MM.1S (cell line): Measurements from ENCODE around the gene NTPCR.

Source experiments
- DNase-seq: peaks from one replicate; pipeline ENCODE4 v3.0.0-alpha.2; 2015
- H2AFZ ChIP-seq: fragments of 300-600 bp; sonication (generic); 2 replicates; pipeline ENCODE4 v1.6.0; 2016; ENCODE audit warnings: antibody characterized with exemption, low read length
- H3F3A ChIP-seq: fragments of 300-600 bp; sonication (generic); 2 replicates; pipeline ENCODE4 v1.6.1; 2016; ENCODE audit warnings: mild to moderate bottlenecking, antibody characterized with exemption, low read length, moderate library complexity, mixed read lengths; ENCODE audit not compliant: insufficient read depth
- H3K27ac ChIP-seq: fragments of 300-600 bp; sonication (generic); 2 replicates; pipeline ENCODE4 v1.5.1; 2016; ENCODE audit warnings: mild to moderate bottlenecking, low read length
- H3K27me3 ChIP-seq: fragments of 300-600 bp; sonication (generic); replicated peaks from 2 replicates; pipeline ENCODE4 v1.6.0; 2016; ENCODE audit warnings: low read length; ENCODE audit not compliant: insufficient read depth
- H3K36me3 ChIP-seq: fragments of 300-600 bp; sonication (generic); replicated peaks from 2 replicates; pipeline ENCODE4 v1.6.1; 2016; ENCODE audit warnings: mild to moderate bottlenecking, low read length, mixed read lengths; ENCODE audit not compliant: insufficient read depth
- H3K4me1 ChIP-seq: fragments of 300-600 bp; sonication (generic); 2 replicates; pipeline ENCODE4 v1.6.1; 2016; ENCODE audit warnings: low read length, mixed read lengths
- H3K4me2 ChIP-seq: fragments of 300-600 bp; sonication (generic); 2 replicates; pipeline ENCODE4 v1.6.0; 2016; ENCODE audit warnings: low read depth, low read length
- H3K4me3 ChIP-seq: fragments of 300-600 bp; sonication (generic); 2 replicates; pipeline ENCODE4 v1.5.1; 2016; ENCODE audit warnings: low read length, mixed read lengths
- H3K79me2 ChIP-seq: fragments of 300-600 bp; sonication (generic); 2 replicates; pipeline ENCODE4 v1.6.1; 2016; ENCODE audit warnings: mixed run types, low read length, mixed read lengths
- H3K9ac ChIP-seq: fragments of 300-600 bp; sonication (generic); 2 replicates; pipeline ENCODE4 v1.6.1; 2016; ENCODE audit warnings: low read length, mixed read lengths
- H3K9me2 ChIP-seq: fragments of 300-600 bp; sonication (generic); replicated peaks from 2 replicates; pipeline ENCODE4 v1.6.1; 2016; ENCODE audit warnings: mild to moderate bottlenecking, low read length, mixed read lengths; ENCODE audit not compliant: insufficient read depth
- H3K9me3 ChIP-seq: fragments of 300-600 bp; sonication (generic); replicated peaks from 2 replicates; pipeline ENCODE4 v1.6.1; 2016; ENCODE audit warnings: mild to moderate bottlenecking, low read length, mixed read lengths; ENCODE audit not compliant: insufficient read depth
- H4K20me1 ChIP-seq: fragments of 300-600 bp; sonication (generic); 2 replicates; pipeline ENCODE4 v1.6.1; 2016; ENCODE audit warnings: mild to moderate bottlenecking, low read length, moderate library complexity, mixed read lengths; ENCODE audit not compliant: insufficient read depth
- EZH2 ChIP-seq: fragments of 300-600 bp; sonication (generic); optimal IDR thresholded peaks from 2 replicates; pipeline ENCODE3; 2017; ENCODE audit warnings: low read depth, mild to moderate bottlenecking, antibody characterized with exemption, low read length, mixed read lengths
- EZH2phosphoT487 ChIP-seq: fragments of 300-600 bp; sonication (generic); IDR thresholded peaks from 2 replicates; pipeline ENCODE4 v1.6.1; 2018; ENCODE audit warnings: antibody characterized with exemption, low read length
- TF ChIP-seq, protein P1 (sequence below): fragments of 300-600 bp; sonication (generic); IDR thresholded peaks from 2 replicates; pipeline ENCODE4 v1.5.1; 2016; ENCODE audit warnings: antibody characterized with exemption, low read length, mixed read lengths

The NTPCR gene

GRCh38 chr1:232964601-232965000, 14.2 kb downstream of the NTPCR start:
- Histone ChIP-seq H3K27ac (no peak overlapping the region), H3K4me1 (no peaks in the 10 kb centered on the region), H4K20me1 (no peaks in the 10 kb centered on the region), H3K36me3 (no peaks in the 10 kb centered on the region; the same call in 1 of the 2 replicates), H2AFZ (no peak overlapping the region), H3F3A (no peaks in the 10 kb centered on the region), H3K79me2 (no peaks in the 10 kb centered on the region), H3K9me3 (no peaks in the 10 kb centered on the region), H3K4me2 (no peak overlapping the region), H3K4me3 (no peak overlapping the region), H3K9ac (no peak overlapping the region), H3K9me2 (no peaks in the 10 kb centered on the region), H3K27me3 (no peaks in the 10 kb centered on the region)
- TF ChIP-seq, protein P1, sequence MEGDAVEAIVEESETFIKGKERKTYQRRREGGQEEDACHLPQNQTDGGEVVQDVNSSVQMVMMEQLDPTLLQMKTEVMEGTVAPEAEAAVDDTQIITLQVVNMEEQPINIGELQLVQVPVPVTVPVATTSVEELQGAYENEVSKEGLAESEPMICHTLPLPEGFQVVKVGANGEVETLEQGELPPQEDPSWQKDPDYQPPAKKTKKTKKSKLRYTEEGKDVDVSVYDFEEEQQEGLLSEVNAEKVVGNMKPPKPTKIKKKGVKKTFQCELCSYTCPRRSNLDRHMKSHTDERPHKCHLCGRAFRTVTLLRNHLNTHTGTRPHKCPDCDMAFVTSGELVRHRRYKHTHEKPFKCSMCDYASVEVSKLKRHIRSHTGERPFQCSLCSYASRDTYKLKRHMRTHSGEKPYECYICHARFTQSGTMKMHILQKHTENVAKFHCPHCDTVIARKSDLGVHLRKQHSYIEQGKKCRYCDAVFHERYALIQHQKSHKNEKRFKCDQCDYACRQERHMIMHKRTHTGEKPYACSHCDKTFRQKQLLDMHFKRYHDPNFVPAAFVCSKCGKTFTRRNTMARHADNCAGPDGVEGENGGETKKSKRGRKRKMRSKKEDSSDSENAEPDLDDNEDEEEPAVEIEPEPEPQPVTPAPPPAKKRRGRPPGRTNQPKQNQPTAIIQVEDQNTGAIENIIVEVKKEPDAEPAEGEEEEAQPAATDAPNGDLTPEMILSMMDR: no peak
- no peak for TF ChIP-seq EZH2
- TF ChIP-seq EZH2phosphoT487: no peak
- no peak for DNase-seq

- Histone ChIP-seq H3K27ac (no peak overlapping the region), H3F3A (no peaks in the 10 kb centered on the region), H3K9me3 (no peaks in the 10 kb centered on the region), H3K9me2 (no peaks in the 10 kb centered on the region), H3K9ac (no peak overlapping the region), H3K36me3 (no peaks in the 10 kb centered on the region; the same call in 1 of the 2 replicates), H3K4me3 (no peak overlapping the region), H2AFZ (no peak overlapping the region), H3K4me2 (no peak overlapping the region), H3K4me1 (no peaks in the 10 kb centered on the region), H4K20me1 (no peaks in the 10 kb centered on the region), H3K79me2 (no peaks in the 10 kb centered on the region), H3K27me3 (no peaks in the 10 kb centered on the region)
- no peak for DNase-seq
- TF ChIP-seq EZH2 (no peak), EZH2phosphoT487 (no peak)
- TF ChIP-seq, protein P1: no peak
Measured at GRCh38 chr1:232965124-232965911, 14.9 kb downstream of the NTPCR start.

DNA sequence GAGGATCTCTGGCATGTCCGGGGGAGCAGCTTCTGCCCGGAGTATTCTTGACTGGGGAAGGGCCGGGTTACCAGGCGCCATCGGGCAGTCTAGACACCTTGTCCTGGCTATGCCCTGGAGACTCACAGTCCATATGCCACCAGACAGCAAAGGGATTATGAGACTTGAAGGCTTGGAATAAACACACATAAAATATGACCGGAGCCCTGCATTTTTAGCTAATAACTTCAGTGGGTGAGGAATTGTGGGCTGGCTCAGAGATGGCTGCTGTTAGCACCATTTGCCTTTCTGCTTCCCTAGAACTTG, 15.5 kb downstream of the NTPCR start:
- DNase-seq: no peak
- Histone ChIP-seq H3K36me3 (no peaks in the 10 kb centered on the region; the same call in 1 of the 2 replicates), H3K27ac (no peak overlapping the region), H3K4me3 (no peak overlapping the region), H3K27me3 (no peaks in the 10 kb centered on the region), H3K9me3 (no peaks in the 10 kb centered on the region), H3K4me2 (no peak overlapping the region), H3K9ac (no peak overlapping the region), H4K20me1 (no peaks in the 10 kb centered on the region), H3K79me2 (no peaks in the 10 kb centered on the region), H2AFZ (no peak overlapping the region), H3K4me1 (no peaks in the 10 kb centered on the region), H3K9me2 (no peaks in the 10 kb centered on the region), H3F3A (no peaks in the 10 kb centered on the region)
- TF ChIP-seq, protein P1: no peak
- TF ChIP-seq EZH2 (no peak), EZH2phosphoT487 (no peak)
